IMR-90 (cell line): ENCODE measurements around the gene JAKMIP1. TPM values are rescaled to one million over a fixed set of nuclear protein-coding genes. Genes with fewer than 3 reads are reported as not detected.

Experiments used
- ATAC-seq: fragments of 200-7000 bp; cut with Tn5 transposase; 2 replicates; pipeline ENCODE4 v1.9.1; 2020; ENCODE audit warnings: low read depth, mild to moderate bottlenecking, moderate library complexity
- BruUV-seq: library from RNA; stranded (reverse); fragments of 400-500 nt; replicated peaks from 2 replicates; lab custom pipeline; 2021; lab: Mats Ljungman, UMichigan
- CTCF ChIA-PET: fragments of 300-600 bp; formaldehyde crosslinking; extraction: SDS; loops from one replicate; lab custom pipeline; 2021; ENCODE audit warnings: antibody characterized with exemption; lab: Yijun Ruan, JAX
- POLR2A ChIA-PET: fragments of 300-600 bp; sonication (Branson Sonifier 250); formaldehyde crosslinking; loops from one replicate; lab custom pipeline; 2022; ENCODE audit warnings: antibody characterized with exemption; ENCODE audit not compliant: unreplicated experiment; lab: Charles Lee
- DNase-seq: peaks from one replicate; pipeline ENCODE4 v3.0.0; 2013
- H2AFZ ChIP-seq: replicated peaks from 2 replicates; pipeline ENCODE3; 2013; ENCODE audit warnings: low read length, mild to moderate bottlenecking; ENCODE audit not compliant: poor library complexity
- H2AK5ac ChIP-seq: 2 replicates; pipeline ENCODE4 v1.6.1; 2013; ENCODE audit warnings: low read depth, low read length, inconsistent platforms
- H2AK9ac ChIP-seq: replicated peaks from 2 replicates; pipeline ENCODE3; 2013; ENCODE audit warnings: mild to moderate bottlenecking, low read depth, low read length, moderate library complexity; ENCODE audit not compliant: poor library complexity
- H2BK120ac ChIP-seq: 2 replicates; pipeline ENCODE4 v1.6.1; 2013; ENCODE audit warnings: low read depth, low read length, inconsistent platforms
- H2BK15ac ChIP-seq: 3 replicates; pipeline ENCODE4 v1.6.1; 2013; ENCODE audit warnings: low read depth, low read length, inconsistent platforms
- H2BK20ac ChIP-seq: 2 replicates; pipeline ENCODE4 v1.6.1; 2013; ENCODE audit warnings: low read depth, mild to moderate bottlenecking, inconsistent platforms, low read length, moderate library complexity
- H2BK5ac ChIP-seq: 2 replicates; pipeline ENCODE4 v1.6.1; 2013; ENCODE audit warnings: mild to moderate bottlenecking, low read depth, low read length, inconsistent platforms; ENCODE audit not compliant: poor library complexity, severe bottlenecking
- H3K14ac ChIP-seq: replicated peaks from 2 replicates; pipeline ENCODE4 v1.6.1; 2013; ENCODE audit warnings: low read depth, low read length, inconsistent platforms
- H3K18ac ChIP-seq: 2 replicates; pipeline ENCODE4 v1.6.1; 2013; ENCODE audit warnings: low read depth, low read length, control low read depth
- H3K23ac ChIP-seq: 2 replicates; pipeline ENCODE4 v1.6.1; 2013; ENCODE audit warnings: low read depth, low read length, inconsistent platforms
- H3K27ac ChIP-seq: 2 replicates; pipeline ENCODE4 v1.5.1; 2013; ENCODE audit warnings: mild to moderate bottlenecking, control low read depth, low read length; ENCODE audit not compliant: insufficient read depth
- H3K27me3 ChIP-seq: 2 replicates; pipeline ENCODE4 v1.6.1; 2013; ENCODE audit warnings: low read length; ENCODE audit not compliant: control insufficient read depth, insufficient read depth
- H3K36me3 ChIP-seq: 2 replicates; pipeline ENCODE4 v1.6.1; 2013; ENCODE audit warnings: low read length, mixed read lengths; ENCODE audit not compliant: control insufficient read depth, insufficient read depth
- H3K4ac ChIP-seq: 2 replicates; pipeline ENCODE4 v1.6.1; 2013; ENCODE audit warnings: low read depth, low read length, inconsistent platforms
- H3K4me1 ChIP-seq: 2 replicates; pipeline ENCODE4 v1.6.1; 2013; ENCODE audit warnings: low read length, mixed read lengths; ENCODE audit not compliant: control insufficient read depth, insufficient read depth
- H3K4me2 ChIP-seq: 2 replicates; pipeline ENCODE4 v1.6.1; 2013; ENCODE audit warnings: low read depth, mild to moderate bottlenecking, control low read depth, low read length, moderate library complexity
- H3K4me3 ChIP-seq: 2 replicates; pipeline ENCODE4 v1.5.1; 2013; ENCODE audit warnings: low read depth, mild to moderate bottlenecking, control low read depth, low read length, moderate library complexity; ENCODE audit not compliant: insufficient read depth
- H3K56ac ChIP-seq: 2 replicates; pipeline ENCODE4 v1.6.1; 2013; ENCODE audit warnings: low read length, inconsistent platforms; ENCODE audit not compliant: insufficient read depth; ENCODE audit errors: extremely low read depth
- H3K79me1 ChIP-seq, 2 experiments: 2 replicates each; pipeline ENCODE4 v1.6.1; 2013; ENCODE audit warnings: low read length in 2 of 2, inconsistent platforms in 1 of 2, low read depth in 1 of 2
- H3K9ac ChIP-seq: 2 replicates; pipeline ENCODE4 v1.6.1; 2013; ENCODE audit warnings: low read depth, low read length, control low read depth
- H3K9me1 ChIP-seq: 2 replicates; pipeline ENCODE4 v1.6.1; 2013; ENCODE audit warnings: low read length, inconsistent platforms; ENCODE audit not compliant: insufficient read depth
- H3K9me3 ChIP-seq: 2 replicates; pipeline ENCODE4 v1.6.1; 2013; ENCODE audit warnings: low read length; ENCODE audit not compliant: control insufficient read depth, insufficient read depth
- H4K20me1 ChIP-seq: 2 replicates; pipeline ENCODE4 v1.6.1; 2013; ENCODE audit warnings: low read length, inconsistent platforms; ENCODE audit not compliant: insufficient read depth
- H4K5ac ChIP-seq: 2 replicates; pipeline ENCODE4 v1.6.1; 2013; ENCODE audit warnings: mild to moderate bottlenecking, low read depth, low read length, control low read depth
- H4K8ac ChIP-seq, 2 experiments: 2 replicates each; pipeline ENCODE4 v1.6.1; 2013; ENCODE audit warnings: low read depth in 2 of 2, low read length in 2 of 2, control low read depth in 1 of 2, inconsistent platforms in 1 of 2
- H4K91ac ChIP-seq: 2 replicates; pipeline ENCODE4 v1.6.1; 2013; ENCODE audit warnings: low read depth, low read length, inconsistent platforms; ENCODE audit not compliant: insufficient read depth
- BHLHE40 ChIP-seq: fragments of 150-350 bp; IDR thresholded peaks from 2 replicates; pipeline ENCODE4 v1.6.1; 2016; ENCODE audit warnings: mild to moderate bottlenecking, low read depth, low read length
- CEBPB ChIP-seq: IDR thresholded peaks from 2 replicates; pipeline ENCODE4 v1.6.1; 2012; ENCODE audit warnings: low read depth, low read length, improper control_type of control experiment
- CHD1 ChIP-seq: IDR thresholded peaks from 2 replicates; pipeline ENCODE4 v1.6.1; 2012; ENCODE audit warnings: low read depth, low read length, improper control_type of control experiment
- CTCF ChIP-seq: conservative IDR thresholded peaks from 2 replicates; pipeline ENCODE4 v1.5.1; 2012; ENCODE audit warnings: mild to moderate bottlenecking, low read depth, low read length, improper control_type of control experiment
- FOS ChIP-seq: fragments of 150-350 bp; IDR thresholded peaks from 2 replicates; pipeline ENCODE4 v1.6.1; 2016; ENCODE audit warnings: low read depth, low read length
- MAFK ChIP-seq: IDR thresholded peaks from 2 replicates; pipeline ENCODE4 v1.6.1; 2012; ENCODE audit warnings: low read depth, low read length, improper control_type of control experiment
- MAZ ChIP-seq: IDR thresholded peaks from 2 replicates; pipeline ENCODE4 v1.6.1; 2012; ENCODE audit warnings: low read depth, mild to moderate bottlenecking, low read length, improper control_type of control experiment, moderate library complexity, borderline replicate concordance
- MXI1 ChIP-seq: IDR thresholded peaks from 2 replicates; pipeline ENCODE4 v1.6.1; 2012; ENCODE audit warnings: low read depth, mild to moderate bottlenecking, low read length, moderate library complexity, borderline replicate concordance
- NFE2L2 ChIP-seq: fragments of 150-350 bp; IDR thresholded peaks from 2 replicates; pipeline ENCODE4 v1.6.1; 2016; ENCODE audit warnings: low read depth, mild to moderate bottlenecking, low read length
- POLR2A ChIP-seq: IDR thresholded peaks from 2 replicates; pipeline ENCODE4 v1.6.1; 2012; ENCODE audit warnings: mild to moderate bottlenecking, low read depth, low read length
- RAD21 ChIP-seq: IDR thresholded peaks from 2 replicates; pipeline ENCODE4 v1.6.1; 2012; ENCODE audit warnings: low read length, improper control_type of control experiment
- RCOR1 ChIP-seq: IDR thresholded peaks from 2 replicates; pipeline ENCODE4 v1.6.1; 2012; ENCODE audit warnings: mild to moderate bottlenecking, low read length, improper control_type of control experiment; ENCODE audit not compliant: insufficient replicate concordance
- SMC3 ChIP-seq: fragments of 150-350 bp; IDR thresholded peaks from 2 replicates; pipeline ENCODE4 v1.6.1; 2016; ENCODE audit warnings: low read depth, mild to moderate bottlenecking, antibody characterized with exemption, low read length, moderate library complexity
- USF2 ChIP-seq: fragments of 150-350 bp; IDR thresholded peaks from 2 replicates; pipeline ENCODE4 v1.6.1; 2017; ENCODE audit warnings: mild to moderate bottlenecking, antibody characterized with exemption, low read length, low read depth
- WGBS, 2 experiments: methylation state at CpG; one replicate each; pipeline versions ENCODE4 v1.1.5 to v1.1.7; 2013; ENCODE audit warnings: missing lambda C conversion rate in 2 of 2; ENCODE audit not compliant: insufficient read length in 1 of 2; ENCODE audit errors: extremely low coverage in 2 of 2; 5-methylcytosine and 5-hydroxymethylcytosine counted together
- dilution Hi-C: fragments of 300-500 bp; cut with HindIII; formaldehyde crosslinking; loops from one replicate; pipeline ENCODE4 v1.14.3; 2018; ENCODE audit warnings: low sequenced_read_pairs; ENCODE audit not compliant: unreplicated experiment
- in situ Hi-C: fragments of 300-500 bp; cut with MboI; formaldehyde crosslinking; loops from 3 replicates; pipeline ENCODE4 v1.14.3; 2019; ENCODE audit warnings: low sequenced_read_pairs, inconsistent platforms, mixed read lengths
- intact Hi-C: fragments of 100-400 bp; cut with micrococcal nuclease; formaldehyde crosslinking; loops from 2 replicates; pipeline ENCODE4 v1.10.0; 2022
- polyA plus RNA-seq, 3 experiments: library from polyadenylated mRNA; depleted of rRNA; stranded (reverse); fragments of >200 nt; gene quantifications; 2 replicates each; pipeline ENCODE4 v1.2.3, GENCODE V29; 2012; ENCODE audit warnings: low replicate concordance in 1 of 3
- total RNA-seq: library from RNA; depleted of rRNA; stranded (reverse); fragments of >200 nt; gene quantifications from 2 replicates; pipeline ENCODE4 v1.2.3, GENCODE V29; 2012
- TF ChIP-seq, protein P1 (sequence below): fragments of 150-350 bp; IDR thresholded peaks from 2 replicates; pipeline ENCODE4 v1.6.1; 2016; ENCODE audit warnings: low read depth, mild to moderate bottlenecking, low read length, moderate library complexity, borderline replicate concordance

The JAKMIP1 gene
- total and polyA plus RNA-seq, 2 of the 4 experiments (the other 2 are of a cell fraction) = not detected

DNA sequence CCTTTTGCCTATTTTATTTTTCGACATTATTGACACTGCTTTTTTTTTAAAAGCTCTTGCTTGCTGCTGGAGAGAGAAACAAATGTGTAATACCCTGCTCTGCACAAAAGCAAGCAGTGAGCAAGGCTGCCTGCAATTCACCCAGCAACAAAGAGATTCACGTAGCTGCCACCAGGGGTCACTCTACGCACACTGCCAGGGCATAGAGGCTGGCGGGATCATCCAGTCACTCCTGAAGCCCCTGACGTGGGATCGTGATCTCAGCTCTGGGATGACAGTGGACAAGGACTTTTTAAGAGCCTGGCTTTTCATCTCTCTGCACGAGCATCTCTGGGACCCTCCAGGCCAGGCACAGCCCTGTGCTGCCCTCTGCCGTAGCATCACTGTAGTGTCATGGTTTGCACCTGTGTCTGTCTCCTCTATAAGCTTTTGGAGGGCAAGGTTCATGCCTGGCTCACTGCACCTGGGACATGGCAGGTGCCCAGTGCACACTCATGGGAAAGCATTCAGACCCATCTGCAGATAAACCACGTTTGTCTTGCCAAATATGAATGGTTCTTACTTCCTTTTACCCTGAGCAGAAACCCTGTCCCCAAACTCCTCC, 201.9 kb downstream of the JAKMIP1 start:
- 13% methylated on average over 4 of the region's 9 CpGs; no CpG with 5 or more reads in 1 of the 2 experiments for WGBS, 2 experiments
- H3K4me3 ChIP-seq = no peak overlapping the region
- H3K9me3 ChIP-seq = no peaks in the 10 kb centered on the region
- H3K27me3 ChIP-seq = no peaks in the 10 kb centered on the region; the same call in 1 of the 2 replicates
- H3K56ac ChIP-seq = no peak overlapping the region
- no peaks in the 10 kb centered on the region for H3K9me1 ChIP-seq
- no peak overlapping the region for H2AK5ac ChIP-seq
- no peak overlapping the region for H4K91ac ChIP-seq
- no peak overlapping the region for H3K9ac ChIP-seq
- no peak overlapping the region for H3K4me2 ChIP-seq
- H2BK15ac ChIP-seq = no peak overlapping the region
- no peak overlapping the region for H3K23ac ChIP-seq
- no peak overlapping the region for H4K8ac ChIP-seq
- ChIA-PET CTCF (interaction anchor here (0.6 to 1.7 kb wide), 11 partner anchors 10 to 359 kb away, joined by 3 to 10 read pairs (median 5); no protein-coding TSS in a partner anchor), POLR2A (no interaction called here)
- H3K79me1 ChIP-seq = no peaks in the 10 kb centered on the region
- H3K4ac ChIP-seq = no peak overlapping the region
- no TSS peak for BruUV-seq
- H3K14ac ChIP-seq = no peak overlapping the region
- DNase-seq = peak; percentile 61
- no peaks in the 10 kb centered on the region for H3K36me3 ChIP-seq
- ATAC-seq = peak; percentile 98
- no peak overlapping the region for H2BK120ac ChIP-seq
- H4K5ac ChIP-seq = no peak overlapping the region
- intact Hi-C loops = loop anchor here (1.0 kb wide), 1 partner anchor 329 kb away; no protein-coding TSS in a partner anchor
- in situ Hi-C loops = loop anchor here (10.0 kb wide), 1 partner anchor 326 kb away; no protein-coding TSS in a partner anchor
- H4K20me1 ChIP-seq = no peaks in the 10 kb centered on the region
- no peaks in the 10 kb centered on the region for H3K4me1 ChIP-seq
- no peak overlapping the region for H2BK5ac ChIP-seq
- no peak overlapping the region for H3K18ac ChIP-seq
- no peak overlapping the region for H2AK9ac ChIP-seq
- no peak overlapping the region for H2AFZ ChIP-seq
- no peak overlapping the region for H3K27ac ChIP-seq
- dilution Hi-C loops = no loop called here
- no peak overlapping the region for H2BK20ac ChIP-seq
- peak; percentile 63 for TF ChIP-seq RAD21
- TF ChIP-seq, protein P1, sequence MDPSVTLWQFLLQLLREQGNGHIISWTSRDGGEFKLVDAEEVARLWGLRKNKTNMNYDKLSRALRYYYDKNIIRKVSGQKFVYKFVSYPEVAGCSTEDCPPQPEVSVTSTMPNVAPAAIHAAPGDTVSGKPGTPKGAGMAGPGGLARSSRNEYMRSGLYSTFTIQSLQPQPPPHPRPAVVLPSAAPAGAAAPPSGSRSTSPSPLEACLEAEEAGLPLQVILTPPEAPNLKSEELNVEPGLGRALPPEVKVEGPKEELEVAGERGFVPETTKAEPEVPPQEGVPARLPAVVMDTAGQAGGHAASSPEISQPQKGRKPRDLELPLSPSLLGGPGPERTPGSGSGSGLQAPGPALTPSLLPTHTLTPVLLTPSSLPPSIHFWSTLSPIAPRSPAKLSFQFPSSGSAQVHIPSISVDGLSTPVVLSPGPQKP = no peak
- no peak for TF ChIP-seq USF2
- no peak for TF ChIP-seq CEBPB
- no peak for TF ChIP-seq BHLHE40
- TF ChIP-seq FOS = no peak
- TF ChIP-seq MAZ = no peak
- TF ChIP-seq RCOR1 = no peak
- no peak for TF ChIP-seq MAFK
- TF ChIP-seq SMC3 = peak; percentile 26; the same call in 1 of the 2 replicates
- TF ChIP-seq POLR2A = no peak
- peak; percentile 81 for TF ChIP-seq CTCF
- no peak for TF ChIP-seq MXI1
- TF ChIP-seq NFE2L2 = no peak
- TF ChIP-seq CHD1 = no peak
